Measurements from ENCODE around the gene HECTD4.
"Not testable (repeated sequence)": the region's sequence is repeated elsewhere in the genome, so short reads cannot be mapped to it uniquely, and the experiment has no call there.

The HECTD4 gene

DNA sequence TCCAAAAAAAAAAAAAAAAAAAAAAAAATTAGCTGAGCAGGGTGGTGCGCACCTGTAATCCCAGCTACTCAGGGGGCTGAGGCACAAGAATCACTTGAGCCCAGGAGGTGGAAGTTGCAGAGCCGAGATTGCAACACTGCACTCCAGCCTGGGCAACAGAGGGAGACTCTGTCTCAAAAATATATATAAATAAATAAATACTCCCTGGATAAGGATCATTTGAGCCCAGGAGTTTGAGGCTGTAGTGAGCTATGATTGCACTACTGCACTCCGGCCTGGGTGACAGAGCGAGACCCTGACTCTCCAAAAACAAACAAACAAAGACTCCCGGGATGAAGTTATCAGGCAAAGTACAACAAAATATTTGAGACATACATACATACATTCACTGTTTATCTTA, 270.3 kb downstream of the HECTD4 start:
- DNase-seq = no peak

DNA sequence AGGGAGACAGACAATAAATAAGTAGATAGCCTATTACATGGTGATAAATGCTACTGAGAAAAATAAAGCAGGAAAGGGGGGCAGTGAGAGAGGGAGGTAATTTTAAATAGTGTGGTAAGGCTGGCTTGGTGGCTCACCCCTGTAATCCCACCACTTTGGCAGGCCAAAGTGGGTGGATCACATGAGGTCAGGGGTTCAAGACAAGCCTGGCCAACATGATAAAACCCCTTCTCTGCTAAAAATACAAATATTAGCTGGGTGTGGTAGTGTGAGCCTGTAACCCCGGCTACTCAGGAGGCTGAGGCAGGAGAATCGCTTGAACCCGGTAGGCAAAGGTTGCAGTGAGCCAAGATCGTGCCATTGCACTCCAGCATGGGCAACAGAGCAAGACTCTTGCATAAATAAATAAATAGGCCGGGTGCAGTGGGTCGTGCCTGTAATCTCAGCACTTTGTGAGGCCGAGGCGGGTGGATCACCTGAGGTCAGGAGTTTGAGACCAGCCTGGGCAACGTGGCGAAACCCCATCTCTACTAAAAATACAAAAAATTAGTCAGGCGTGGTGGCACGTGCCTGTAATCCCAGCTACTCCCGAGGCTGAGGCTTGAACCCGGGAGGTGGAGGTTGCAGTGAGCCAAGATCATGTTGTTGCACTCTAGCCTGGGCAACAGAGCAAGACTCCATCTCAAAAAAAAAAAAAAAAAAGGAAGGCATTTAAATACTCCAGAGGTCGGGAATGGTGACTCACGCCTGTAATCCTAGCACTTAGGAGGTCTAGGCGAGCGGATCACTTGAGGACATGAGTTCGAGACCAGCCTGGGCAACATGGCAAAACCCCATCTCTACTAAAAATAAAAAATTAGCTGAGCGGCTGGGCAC, 271.2 kb downstream of the HECTD4 start:
- not testable (repeated sequence) for DNase-seq

Data from NCI-H1694 treated with DMSO at 0.1 percent for 48 hours (cell line).